Chondrocyte (in vitro differentiated cells): ENCODE measurements around the gene CDV3. TPM values are rescaled to one million over a fixed set of nuclear protein-coding genes. Genes with fewer than 3 reads are reported as not detected.
"Not testable (repeated sequence)": the region's sequence is repeated elsewhere in the genome, so short reads cannot be mapped to it uniquely, and the experiment has no call there.

Source experiments
- DNase-seq: peaks from one replicate; pipeline ENCODE4 v3.0.0; 2021; ENCODE audit warnings: mixed read lengths, low spot score
- H3K27ac Mint-ChIP-seq: one replicate; pipeline ENCODE4 v1.8.0; 2021; ENCODE audit warnings: mild to moderate bottlenecking, moderate library complexity, mixed read lengths; ENCODE audit not compliant: unreplicated experiment
- H3K27me3 Mint-ChIP-seq: 2 replicates; pipeline ENCODE4 v1.8.0; 2021; ENCODE audit warnings: low read depth, mixed read lengths
- H3K36me3 Mint-ChIP-seq: 2 replicates; pipeline ENCODE4 v1.8.0; 2021; ENCODE audit warnings: low read depth, mixed read lengths
- H3K4me1 Mint-ChIP-seq: 2 replicates; pipeline ENCODE4 v1.8.0; 2021; ENCODE audit warnings: low read depth, mild to moderate bottlenecking, mixed read lengths
- H3K4me3 Mint-ChIP-seq: one replicate; pipeline ENCODE4 v1.8.0; 2021; ENCODE audit warnings: mild to moderate bottlenecking, moderate library complexity, mixed read lengths; ENCODE audit not compliant: unreplicated experiment
- H3K9me3 Mint-ChIP-seq: 2 replicates; pipeline ENCODE4 v1.8.0; 2021; ENCODE audit warnings: low read depth, mixed read lengths
- CTCF ChIP-seq: fragments of 200-600 bp; sonication (generic); IDR thresholded peaks from 2 replicates; pipeline ENCODE4 v1.5.0; 2021; ENCODE audit warnings: antibody characterized with exemption, mild to moderate bottlenecking, moderate library complexity
- total RNA-seq: library from RNA; stranded (reverse); gene quantifications from 3 replicates; pipeline ENCODE4 v1.2.1, GENCODE V29; 2021

Gene CDV3
- total RNA-seq, 1 donor from 2014 or later, result 184 TPM

- TF ChIP-seq CTCF, result no peak
- Mint-ChIP-seq H3K36me3 (peaks cover 2% of the 10 kb centered on the region), H3K9me3 (no peaks in the 10 kb centered on the region), H3K27ac (no peak overlapping the region), H3K4me3 (no peak overlapping the region), H3K27me3 (no peaks in the 10 kb centered on the region), H3K4me1 (peaks cover 8% of the 10 kb centered on the region)
- DNase-seq, result no peak
These were observed 32.4 kb upstream of the CDV3 start for GRCh38 chr3:133540896-133541674.

- no peak for DNase-seq
- Mint-ChIP-seq H3K4me3 (no peak overlapping the region), H3K27ac (no peak overlapping the region), H3K4me1 (peaks cover 8% of the 10 kb centered on the region), H3K36me3 (peaks cover 3% of the 10 kb centered on the region), H3K27me3 (no peaks in the 10 kb centered on the region), H3K9me3 (peaks cover 5% of the 10 kb centered on the region)
- no peak for TF ChIP-seq CTCF
These were observed 30.6 kb upstream of the CDV3 start for GRCh38 chr3:133542871-133543270.

GRCh38 chr3:133544983-133545382, 28.5 kb upstream of the CDV3 start:
- H3K4me1 Mint-ChIP-seq, result peaks cover 21% of the 10 kb centered on the region
- H3K36me3 Mint-ChIP-seq, H3K27ac Mint-ChIP-seq, DNase-seq, H3K27me3 Mint-ChIP-seq, H3K4me3 Mint-ChIP-seq, H3K9me3 Mint-ChIP-seq: not testable (repeated sequence)

GRCh38 chr3:133547432-133548041, 25.9 kb upstream of the CDV3 start:
- no peak for DNase-seq
- Mint-ChIP-seq H3K4me1 (peaks cover 21% of the 10 kb centered on the region), H3K36me3 (peaks cover 4% of the 10 kb centered on the region), H3K27ac (peak overlapping the region; percentile 86), H3K27me3 (no peaks in the 10 kb centered on the region), H3K9me3 (peaks cover 7% of the 10 kb centered on the region), H3K4me3 (peak overlapping the region; percentile 10)
- no peak for TF ChIP-seq CTCF

- peak overlapping the region; percentile 86 for H3K27ac Mint-ChIP-seq
These were observed 25.4 kb upstream of the CDV3 start for GRCh38 chr3:133548090-133548489.

More at GRCh38 chr3:133548090-133548489, 25.4 kb upstream of the CDV3 start:
- peaks cover 5% of the 10 kb centered on the region for H3K36me3 Mint-ChIP-seq
- no peak for DNase-seq
- no peak for TF ChIP-seq CTCF
- H3K9me3 Mint-ChIP-seq, result peaks cover 7% of the 10 kb centered on the region
- H3K4me3 Mint-ChIP-seq, result peak overlapping the region; percentile 10
- peaks cover 21% of the 10 kb centered on the region for H3K4me1 Mint-ChIP-seq
- H3K27me3 Mint-ChIP-seq, result no peaks in the 10 kb centered on the region
